GM12872 (cell line): ENCODE measurements around the gene ALDOB.

ENCODE experiments used
- CTCF ChIP-seq: IDR thresholded peaks from 3 replicates; pipeline ENCODE4 v1.5.1; 2011; ENCODE audit warnings: low read depth, mild to moderate bottlenecking, low read length, moderate library complexity; ENCODE audit not compliant: insufficient read depth

The ALDOB gene

GRCh38 chr9:101427957-101428655 lies 7.5 kb downstream of the ALDOB start:
- TF ChIP-seq CTCF: no peak

GRCh38 chr9:101427358-101427757 lies 8.2 kb downstream of the ALDOB start:
- no peak for TF ChIP-seq CTCF

GRCh38 chr9:101421653-101422065 lies 13.9 kb downstream of the ALDOB start:
- TF ChIP-seq CTCF: no peak

- TF ChIP-seq CTCF: no peak
Measured at GRCh38 chr9:101419863-101420262, 15.7 kb downstream of the ALDOB start.

GRCh38 chr9:101418518-101419430 lies 16.8 kb downstream of the ALDOB start:
- no peak for TF ChIP-seq CTCF

GRCh38 chr9:101417977-101418376 lies 17.6 kb downstream of the ALDOB start:
- TF ChIP-seq CTCF: no peak

- TF ChIP-seq CTCF: no peak
Measured at GRCh38 chr9:101417389-101417788, 18.2 kb downstream of the ALDOB start.
